Testis (tissue), 3 donors: Measurements from ENCODE around the gene C10orf105. TPM values are rescaled to one million over a fixed set of nuclear protein-coding genes. Genes with fewer than 3 reads are reported as not detected.

ENCODE experiments used
- DNase-seq: peaks from one replicate; pipeline ENCODE4 v3.0.0-alpha.2; 2019
- H3K27ac ChIP-seq, 2 donors: fragments of 200-600 bp; sonication (generic); one replicate each; pipeline ENCODE4 v1.5.1; 2019
- H3K27me3 ChIP-seq: fragments of 200-600 bp; sonication (generic); one replicate; pipeline ENCODE4 v1.5.1; 2019
- H3K36me3 ChIP-seq: fragments of 200-600 bp; sonication (generic); one replicate; pipeline ENCODE4 v1.5.1; 2017; ENCODE audit warnings: low read depth; ENCODE audit errors: missing control alignments
- H3K4me1 ChIP-seq: fragments of 200-600 bp; sonication (generic); one replicate; pipeline ENCODE4 v1.5.1; 2019
- H3K4me3 ChIP-seq, 2 donors: fragments of 200-600 bp; sonication (generic); one replicate each; pipeline ENCODE4 v1.5.1; 2017 to 2019
- H3K9me3 ChIP-seq: fragments of 200-600 bp; sonication (generic); one replicate; pipeline ENCODE4 v1.5.1; 2017
- POLR2A ChIP-seq: fragments of 450-650 bp; IDR thresholded peaks from one replicate; pipeline ENCODE4 v1.6.1; 2017; ENCODE audit warnings: antibody characterized with exemption, mild to moderate bottlenecking, moderate library complexity
- WGBS, 2 donors: methylation state at CpG; one replicate each; pipeline ENCODE4 v1.1.5; 2018; 5-methylcytosine and 5-hydroxymethylcytosine counted together
- intact Hi-C: fragments of 100-400 bp; cut with DNase I; formaldehyde crosslinking; loops from one replicate; pipeline ENCODE4 v1.15.1; 2023; ENCODE audit warnings: low total_unique reads
- polyA plus RNA-seq: library from polyadenylated mRNA; stranded (reverse); fragments of 350-450 nt; fragmentation: Illumina TruSeq; extraction: RNeasy Lipid Tissue Mini Kit (QIAGEN cat#74804); gene quantifications from one replicate; pipeline ENCODE4 v1.2.3, GENCODE V29; 2014; ENCODE audit warnings: low read depth, low replicate concordance; ENCODE audit not compliant: insufficient read depth
- total RNA-seq, 2 donors: library from RNA; depleted of rRNA; stranded (reverse); fragments of >200 nt; gene quantifications; one replicate each; pipeline ENCODE4 v1.2.3, GENCODE V29; 2016
- TF ChIP-seq, protein P1 (sequence below), 3 experiments: fragments of 450-650 bp in 2 of 3; fragments of 200-600 bp in 1 of 3; sonication (generic) in 1 of 3; IDR thresholded peaks; one replicate each; pipeline ENCODE4 v1.5.1; 2016 to 2019; ENCODE audit warnings: antibody characterized with exemption in 3 of 3, mild to moderate bottlenecking in 2 of 3, moderate library complexity in 1 of 3

Gene C10orf105
- total and polyA plus RNA-seq, 3 donors from 2014 or later = 0.47 to 1.7 (median 0.87) TPM

DNA sequence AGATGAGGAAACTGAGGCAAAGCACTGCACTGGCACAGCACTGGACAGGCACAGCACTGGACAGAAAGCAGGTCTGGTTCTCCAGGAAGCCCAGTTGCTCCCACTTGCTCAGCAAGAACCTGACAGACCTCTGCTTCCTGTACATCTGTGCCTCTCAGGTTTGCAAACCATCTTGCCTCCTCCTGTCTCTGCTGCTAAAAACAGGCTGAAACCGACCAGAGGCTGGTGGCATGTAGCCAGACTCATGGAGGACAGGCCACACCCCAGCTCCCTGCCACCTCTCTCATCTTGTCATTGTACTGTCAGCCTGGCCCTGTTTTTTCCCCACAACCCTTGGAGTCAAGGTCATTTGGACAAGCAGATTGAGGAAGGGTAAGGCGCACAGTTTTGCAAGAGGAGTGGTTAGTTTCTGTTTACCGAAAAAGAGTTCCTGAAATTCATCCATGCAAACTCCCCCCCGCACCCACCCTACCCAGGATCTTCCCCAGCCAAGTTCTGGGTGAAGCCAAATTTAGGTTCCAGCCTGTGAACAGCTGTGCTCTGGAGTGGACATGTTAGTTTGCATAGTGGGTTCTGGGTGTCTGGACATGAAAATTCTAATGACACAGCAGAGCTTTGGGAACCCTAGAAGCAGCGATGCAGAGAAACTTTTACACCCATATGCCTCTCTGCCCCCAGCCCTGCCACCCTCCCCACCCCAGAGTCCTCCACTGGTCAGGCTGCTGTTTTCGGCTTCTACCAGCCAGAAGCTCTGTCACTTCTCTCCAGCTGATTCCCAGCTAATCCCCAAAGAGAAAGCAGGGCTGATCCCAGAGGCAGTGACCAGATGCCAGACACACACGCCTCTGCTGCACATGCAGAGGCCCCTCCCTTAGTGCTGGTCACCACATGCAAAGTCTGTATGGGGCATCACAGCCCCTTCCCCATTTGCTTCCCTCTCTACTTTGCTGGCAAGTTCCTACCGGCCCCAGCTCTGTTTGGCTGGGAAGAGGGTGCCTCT lies 8.5 kb upstream of the C10orf105 start:
- WGBS, 2 donors = 31 to 38% methylated on average over 8 of the region's 8 CpGs
- peaks cover 18% of the 10 kb centered on the region for H3K4me1 ChIP-seq
- DNase-seq = peak; percentile 60
- no peak overlapping the region for H3K4me3 ChIP-seq
- peak overlapping the region; percentile 36 to 65 for H3K27ac ChIP-seq
- TF ChIP-seq POLR2A = no peak
- TF ChIP-seq, protein P1, sequence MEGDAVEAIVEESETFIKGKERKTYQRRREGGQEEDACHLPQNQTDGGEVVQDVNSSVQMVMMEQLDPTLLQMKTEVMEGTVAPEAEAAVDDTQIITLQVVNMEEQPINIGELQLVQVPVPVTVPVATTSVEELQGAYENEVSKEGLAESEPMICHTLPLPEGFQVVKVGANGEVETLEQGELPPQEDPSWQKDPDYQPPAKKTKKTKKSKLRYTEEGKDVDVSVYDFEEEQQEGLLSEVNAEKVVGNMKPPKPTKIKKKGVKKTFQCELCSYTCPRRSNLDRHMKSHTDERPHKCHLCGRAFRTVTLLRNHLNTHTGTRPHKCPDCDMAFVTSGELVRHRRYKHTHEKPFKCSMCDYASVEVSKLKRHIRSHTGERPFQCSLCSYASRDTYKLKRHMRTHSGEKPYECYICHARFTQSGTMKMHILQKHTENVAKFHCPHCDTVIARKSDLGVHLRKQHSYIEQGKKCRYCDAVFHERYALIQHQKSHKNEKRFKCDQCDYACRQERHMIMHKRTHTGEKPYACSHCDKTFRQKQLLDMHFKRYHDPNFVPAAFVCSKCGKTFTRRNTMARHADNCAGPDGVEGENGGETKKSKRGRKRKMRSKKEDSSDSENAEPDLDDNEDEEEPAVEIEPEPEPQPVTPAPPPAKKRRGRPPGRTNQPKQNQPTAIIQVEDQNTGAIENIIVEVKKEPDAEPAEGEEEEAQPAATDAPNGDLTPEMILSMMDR (IDR thresholded peaks at IDR 0.05) = no peak
- intact Hi-C loops = no loop called here
- H3K36me3 ChIP-seq = no peaks in the 10 kb centered on the region
- H3K27me3 ChIP-seq = no peaks in the 10 kb centered on the region
- H3K9me3 ChIP-seq = no peaks in the 10 kb centered on the region

DNA sequence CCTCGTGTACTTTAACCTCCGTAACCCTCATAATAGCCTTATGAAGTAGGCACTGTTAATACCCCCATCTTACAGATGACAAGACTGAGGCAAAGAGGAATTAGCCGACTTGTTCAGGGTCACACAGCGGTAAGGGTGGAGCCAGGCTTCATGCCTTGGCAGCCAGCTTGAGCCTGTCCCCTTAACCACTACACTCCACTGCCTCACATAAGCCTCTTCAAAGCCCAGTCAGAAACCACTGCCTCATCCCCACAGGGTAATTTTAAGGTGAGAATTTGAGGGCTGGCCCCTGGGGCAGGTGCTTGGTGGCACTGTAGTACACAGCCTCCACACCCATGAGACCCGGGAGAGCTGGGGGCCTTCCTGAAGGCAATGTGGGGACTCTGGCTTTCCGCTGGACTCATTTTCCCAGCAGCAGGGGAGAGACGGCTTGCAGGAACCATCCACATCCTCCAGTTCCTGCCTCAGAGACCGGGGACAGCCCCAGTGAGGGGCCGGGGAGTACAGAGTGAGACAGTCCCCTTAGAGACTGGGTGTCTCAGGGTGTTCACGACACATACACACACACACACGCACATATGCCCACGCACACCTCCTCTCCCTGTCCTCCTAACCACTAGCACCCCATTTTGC lies 7.6 kb upstream of the C10orf105 start:
- no peaks in the 10 kb centered on the region for H3K36me3 ChIP-seq
- 71% methylated on average over 9 to 12 of the region's 12 CpGs for WGBS, 2 donors
- intact Hi-C loops = no loop called here
- DNase-seq = no peak
- no peak overlapping the region for H3K4me3 ChIP-seq
- no peaks in the 10 kb centered on the region for H3K27me3 ChIP-seq
- TF ChIP-seq POLR2A = no peak
- TF ChIP-seq, protein P1 (IDR thresholded peaks at IDR 0.05) = no peak
- H3K27ac ChIP-seq = peak overlapping the region; percentile 36 to 65
- peaks cover 18% of the 10 kb centered on the region for H3K4me1 ChIP-seq
- H3K9me3 ChIP-seq = no peaks in the 10 kb centered on the region

DNA sequence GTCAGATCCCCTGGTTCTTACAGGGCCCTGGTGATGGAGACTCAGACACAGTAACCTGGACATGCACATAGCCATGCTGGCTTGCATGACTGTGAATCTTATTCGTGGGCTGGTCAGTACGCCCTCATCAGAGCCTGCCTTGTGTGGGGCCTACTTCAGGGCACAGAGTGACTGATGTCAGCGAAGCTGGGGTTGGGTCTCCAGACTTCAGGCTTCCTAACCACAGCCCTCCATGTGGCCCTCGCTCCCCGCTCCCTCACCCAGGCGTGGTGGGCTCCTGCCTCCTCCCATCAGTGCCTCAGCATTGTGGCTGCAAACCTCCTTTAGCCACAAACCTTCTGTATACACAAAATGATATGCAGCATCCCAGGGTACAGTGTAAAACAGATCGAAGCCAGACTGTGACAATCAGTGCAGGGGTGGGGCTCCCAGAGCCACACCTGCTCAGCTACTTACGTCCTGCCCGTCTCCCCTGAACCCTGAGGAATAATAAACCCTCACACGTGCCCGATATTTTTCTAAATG lies 7.1 kb upstream of the C10orf105 start:
- H3K4me1 ChIP-seq = peaks cover 18% of the 10 kb centered on the region
- no peaks in the 10 kb centered on the region for H3K9me3 ChIP-seq
- no peak overlapping the region for H3K27ac ChIP-seq
- no peak for DNase-seq
- H3K27me3 ChIP-seq = no peaks in the 10 kb centered on the region
- TF ChIP-seq POLR2A = no peak
- TF ChIP-seq, protein P1 (IDR thresholded peaks at IDR 0.05) = no peak
- H3K36me3 ChIP-seq = no peaks in the 10 kb centered on the region
- 88 to 92% methylated on average over 10 to 11 of the region's 11 CpGs for WGBS, 2 donors
- no peak overlapping the region for H3K4me3 ChIP-seq
- intact Hi-C loops = no loop called here

DNA sequence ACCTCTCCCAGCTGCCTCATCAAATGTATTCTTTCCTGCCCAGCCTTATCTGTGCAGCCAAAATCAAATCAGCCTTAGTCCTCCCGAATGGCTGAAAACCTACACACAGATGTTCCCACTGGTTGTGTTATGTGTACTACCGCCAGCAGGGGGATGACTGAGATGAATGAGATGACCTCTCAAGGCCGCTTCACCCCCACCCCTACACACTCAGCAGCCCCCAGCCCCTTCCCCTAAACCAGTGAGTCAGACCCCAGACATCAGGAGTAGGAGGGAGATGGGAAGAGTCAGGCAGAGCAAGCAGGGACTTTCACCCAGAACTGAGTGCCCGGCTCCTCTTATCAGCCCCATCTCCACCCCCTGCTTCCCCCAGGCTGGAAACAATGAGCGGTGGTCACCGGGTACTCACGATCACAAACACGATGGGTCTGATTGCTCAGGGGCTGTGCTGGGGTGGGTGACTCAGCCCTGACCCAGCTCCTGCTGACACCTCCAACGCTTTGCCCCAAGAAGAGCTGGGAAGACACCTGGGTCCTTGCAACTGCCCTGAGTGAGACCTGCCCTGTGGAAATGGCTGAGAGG lies 6.5 kb upstream of the C10orf105 start:
- 74 to 75% methylated on average over 3 to 9 of the region's 9 CpGs for WGBS, 2 donors
- Histone ChIP-seq H3K4me3 (no peak overlapping the region), H3K9me3 (no peaks in the 10 kb centered on the region), H3K36me3 (no peaks in the 10 kb centered on the region), H3K4me1 (peaks cover 18% of the 10 kb centered on the region), H3K27ac (no peak overlapping the region), H3K27me3 (no peaks in the 10 kb centered on the region)
- intact Hi-C loops = no loop called here
- TF ChIP-seq, protein P1 (IDR thresholded peaks at IDR 0.05) = peak in 1 of 3 experiments; percentile 14
- no peak for TF ChIP-seq POLR2A
- no peak for DNase-seq
